ACHN (cell line): Measurements from ENCODE around the gene LNPK.
"Not testable (repeated sequence)": the region's sequence is repeated elsewhere in the genome, so short reads cannot be mapped to it uniquely, and the experiment has no call there.

Experiments
- DNase-seq: peaks from one replicate; pipeline ENCODE4 v3.0.0-alpha.2; 2015
- in situ Hi-C: cut with HindIII; loops from 2 replicates; pipeline ENCODE4 v1.10.0; 2017; ENCODE audit warnings: low sequenced_read_pairs, low pct_ligation_motif_present, low pct_unique_long_range_greater_than_20kb

LNPK gene

GRCh38 chr2:175922160-175922559 is 79.9 kb downstream of the LNPK start:
- no peak for DNase-seq
- in situ Hi-C loops: no loop called here

GRCh38 chr2:175918935-175919334 is 83.1 kb downstream of the LNPK start:
- no peak for DNase-seq
- in situ Hi-C loops: no loop called here

GRCh38 chr2:175914846-175915245 is 87.2 kb downstream of the LNPK start:
- in situ Hi-C loops: no loop called here
- DNase-seq: no peak

DNA sequence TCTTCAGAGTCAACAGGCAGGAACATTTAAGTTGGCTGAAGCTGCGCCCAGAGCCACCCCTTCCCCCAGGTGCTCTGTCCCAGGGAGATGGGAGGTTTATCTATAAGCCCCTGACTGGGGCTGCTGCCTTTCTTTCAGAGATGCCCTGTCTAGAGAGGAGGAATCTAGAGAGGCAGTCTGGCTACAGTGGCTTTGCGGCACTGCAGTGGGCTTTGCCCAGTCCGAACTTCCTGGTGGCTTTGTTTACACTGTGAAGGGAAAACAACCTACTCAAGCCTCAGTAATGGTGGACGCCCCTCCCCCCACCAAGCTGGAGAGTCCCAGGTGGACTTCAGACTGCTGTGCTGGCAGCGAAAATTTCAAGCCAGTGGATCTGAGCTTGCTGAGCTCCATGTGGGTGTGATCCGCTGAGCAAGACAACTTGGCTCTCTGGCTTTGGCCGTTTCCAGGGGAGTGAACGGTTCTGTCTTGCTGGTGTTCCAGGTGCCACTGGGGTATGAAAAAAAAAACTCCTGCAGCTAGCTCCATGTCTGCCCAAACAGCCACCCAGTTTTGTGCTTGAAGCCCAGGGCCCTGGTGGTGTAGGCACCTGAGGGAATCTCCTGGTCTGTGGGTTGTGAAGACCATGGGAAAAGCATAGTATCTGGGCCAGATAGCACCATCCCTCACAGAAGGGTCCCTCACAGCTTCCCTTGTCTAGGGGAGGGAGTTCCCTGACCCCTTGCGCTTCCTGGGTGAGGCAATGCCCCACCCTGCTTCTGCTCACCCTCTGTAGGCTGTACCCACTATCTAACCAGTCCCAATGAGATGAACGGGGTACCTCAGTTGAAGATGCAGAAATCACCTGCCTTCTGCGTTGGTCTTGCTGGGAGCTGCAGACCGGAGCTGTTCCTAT is 88.0 kb downstream of the LNPK start:
- in situ Hi-C loops, DNase-seq: not testable (repeated sequence)

- in situ Hi-C loops, DNase-seq: not testable (repeated sequence)
Measured at GRCh38 chr2:175913267-175913666, 88.8 kb downstream of the LNPK start.

GRCh38 chr2:175904035-175904434 is 98.0 kb downstream of the LNPK start:
- in situ Hi-C loops: no loop called here
- no peak for DNase-seq

DNA sequence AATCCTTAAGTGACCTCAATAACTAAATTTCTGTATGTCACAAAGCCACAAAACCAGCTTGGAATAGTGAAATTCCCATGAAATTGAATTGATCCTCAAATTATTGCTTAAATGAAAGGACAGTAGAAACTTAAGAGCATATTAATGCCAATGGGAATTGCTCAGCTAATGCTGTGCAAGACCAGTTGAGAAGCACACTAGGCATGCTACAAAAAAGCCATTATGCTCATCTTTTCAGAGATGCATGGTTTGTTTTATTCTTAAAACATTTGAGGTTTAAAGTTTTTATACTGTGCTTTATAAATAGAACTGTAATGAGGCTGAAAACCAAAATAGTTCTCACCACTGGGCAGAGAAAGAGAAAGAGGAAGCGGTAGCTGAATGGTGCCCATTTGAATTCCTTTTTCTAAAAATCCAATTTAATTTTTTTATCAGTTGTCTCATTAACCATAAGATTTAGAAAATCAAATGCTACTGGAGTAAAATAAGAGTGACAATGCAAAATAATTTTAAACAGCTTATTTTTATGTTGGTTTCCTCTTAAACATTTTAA is 98.6 kb downstream of the LNPK start:
- DNase-seq: no peak
- in situ Hi-C loops: no loop called here

DNA sequence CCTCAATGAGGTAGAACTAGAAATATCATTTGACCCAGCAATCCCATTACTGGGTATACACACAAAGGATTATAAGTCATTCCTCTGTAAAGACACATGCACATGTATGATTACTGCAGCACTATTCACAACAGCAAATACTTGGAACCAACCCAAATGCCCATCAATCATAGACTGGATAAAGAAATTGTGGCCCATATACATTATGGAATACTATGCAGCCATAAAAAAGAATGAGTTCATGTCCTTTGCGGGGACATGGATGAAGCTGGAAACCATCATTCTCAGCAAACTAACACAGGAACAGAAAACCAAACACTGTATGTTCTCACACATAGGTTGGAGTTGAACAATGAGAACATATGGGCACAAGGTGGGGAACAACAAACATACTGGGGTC is 106.1 kb downstream of the LNPK start:
- in situ Hi-C loops, DNase-seq: not testable (repeated sequence)

DNA sequence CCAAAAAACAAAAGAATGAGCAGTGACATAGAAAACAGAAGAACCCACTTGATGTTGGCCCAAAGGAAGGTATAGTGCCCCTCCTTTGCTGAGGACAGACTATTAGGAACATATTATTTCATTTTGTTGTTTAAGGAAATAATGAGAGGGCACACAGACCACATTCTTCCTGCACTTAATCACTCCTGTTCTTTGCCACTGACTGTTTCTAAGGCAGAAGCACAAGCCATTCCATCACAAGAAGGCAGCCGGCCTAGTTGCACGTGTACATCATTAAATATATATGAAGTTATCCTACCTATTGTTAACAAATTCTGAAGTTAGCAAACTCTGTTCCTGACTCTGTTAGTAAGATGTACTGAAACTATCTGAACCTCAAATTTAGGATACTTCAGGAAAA is 110.0 kb downstream of the LNPK start:
- no peak for DNase-seq
- in situ Hi-C loops: no loop called here

- in situ Hi-C loops: no loop called here
- no peak for DNase-seq
Measured at GRCh38 chr2:175890636-175891242, 111.3 kb downstream of the LNPK start.

DNA sequence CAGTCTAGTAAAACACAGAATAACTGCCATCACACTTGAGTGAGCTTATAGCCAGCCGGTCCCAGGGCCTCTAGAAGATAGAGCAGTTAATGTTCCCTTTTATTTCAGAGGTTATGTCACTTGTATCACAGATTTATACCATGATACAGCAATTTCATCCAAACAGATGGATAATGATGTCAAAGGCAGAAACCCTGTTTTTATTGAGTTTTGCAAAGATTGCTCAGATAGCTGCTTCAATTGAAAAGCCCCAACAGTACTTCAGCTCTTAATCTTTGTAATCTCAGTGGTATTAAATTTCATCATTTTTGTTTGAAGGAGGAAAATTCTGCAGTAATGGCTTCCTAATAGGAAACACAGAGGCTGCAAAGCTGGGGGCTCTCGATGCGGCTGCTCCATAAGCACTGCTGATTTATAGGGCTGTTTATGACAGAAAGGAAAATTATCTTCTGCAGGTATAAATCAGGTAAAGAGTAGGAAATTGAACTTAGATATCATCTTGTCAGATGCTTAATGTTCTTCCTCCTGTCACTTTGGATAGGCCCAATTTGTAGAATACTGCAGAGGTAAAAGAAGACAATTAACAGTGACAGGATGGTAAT is 112.3 kb downstream of the LNPK start:
- DNase-seq: no peak
- in situ Hi-C loops: no loop called here

- in situ Hi-C loops: no loop called here
- no peak for DNase-seq
Measured at GRCh38 chr2:175887776-175888175, 114.3 kb downstream of the LNPK start.

DNA sequence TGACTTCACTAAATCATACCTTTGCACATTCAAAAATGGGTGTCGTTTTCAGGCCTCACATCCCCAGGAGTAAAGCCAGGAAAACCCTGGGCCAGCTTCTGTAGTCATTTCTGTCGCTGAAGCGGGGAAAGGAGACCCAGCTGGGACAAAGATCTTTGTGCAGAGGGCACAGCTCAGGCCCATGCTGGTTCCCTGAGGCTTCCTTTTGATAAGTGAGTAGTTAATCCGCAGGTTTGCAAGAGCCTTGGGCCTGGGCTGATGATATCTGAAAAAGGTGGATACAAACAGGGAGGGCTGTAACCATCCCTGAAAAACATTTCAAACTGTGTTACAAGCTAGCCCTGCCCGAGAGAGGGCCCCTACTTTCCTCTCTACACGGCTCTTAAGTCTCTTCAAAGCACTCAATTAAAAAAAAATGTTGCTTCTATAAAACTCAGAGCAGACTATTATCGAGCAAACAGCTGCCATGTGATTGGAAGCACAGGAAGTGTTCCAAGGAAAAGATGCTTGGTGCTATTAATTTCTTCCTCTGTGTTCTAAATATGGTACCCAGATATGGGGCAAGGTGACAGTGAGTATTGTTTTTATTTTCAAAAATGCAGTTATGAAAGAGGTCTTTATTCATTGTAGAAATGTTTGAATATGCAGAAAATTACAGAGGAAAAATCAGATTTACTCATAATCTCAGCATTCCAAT is 117.2 kb downstream of the LNPK start:
- in situ Hi-C loops: no loop called here
- no peak for DNase-seq

GRCh38 chr2:175883586-175884194 is 118.4 kb downstream of the LNPK start:
- in situ Hi-C loops: no loop called here
- no peak for DNase-seq

DNA sequence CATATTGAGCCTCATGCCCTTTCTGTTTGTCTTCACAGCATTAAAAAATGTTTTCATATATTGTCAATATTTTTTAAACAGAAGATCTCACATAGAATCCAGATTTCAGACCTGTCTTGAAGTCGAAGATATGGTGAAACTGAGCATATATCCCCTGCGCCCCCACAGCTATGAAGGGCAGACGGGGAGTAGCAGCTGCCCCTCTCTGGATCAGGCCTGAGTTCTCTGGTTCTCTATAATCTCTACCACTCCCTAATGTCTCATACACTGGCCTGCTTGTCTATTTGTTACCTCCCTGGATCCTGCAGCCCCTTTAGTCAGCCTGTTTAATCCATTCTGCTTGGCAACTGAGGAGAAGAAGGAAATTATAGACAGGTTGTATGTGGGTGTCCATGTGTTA is 122.4 kb downstream of the LNPK start:
- no peak for DNase-seq
- in situ Hi-C loops: no loop called here

- in situ Hi-C loops: no loop called here
- DNase-seq: no peak
Measured at GRCh38 chr2:175877845-175878544, 124.1 kb downstream of the LNPK start.

DNA sequence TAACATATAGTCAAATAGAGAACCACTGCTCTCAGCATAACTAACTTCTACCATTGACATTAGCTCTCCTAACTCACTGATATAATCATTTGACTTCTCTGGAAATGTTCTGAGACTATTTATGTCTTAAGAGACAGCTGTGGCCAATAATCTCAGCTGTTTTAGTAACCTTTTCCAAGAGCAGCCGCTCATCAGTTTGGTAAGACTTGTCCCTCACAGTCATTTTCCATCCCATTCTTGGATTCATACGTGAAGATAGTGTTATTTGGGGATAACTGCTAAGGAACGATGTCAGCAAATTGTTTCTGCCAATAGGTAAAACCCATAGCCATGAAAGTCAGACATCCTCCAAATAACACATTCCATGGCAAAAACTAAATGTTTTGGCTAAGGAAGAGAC is 127.8 kb downstream of the LNPK start:
- no peak for DNase-seq
- in situ Hi-C loops: no loop called here
